ENCODE results near the gene ZNF544. TPM values are rescaled to one million over a fixed set of nuclear protein-coding genes. Genes with fewer than 3 reads are reported as not detected.

Gene ZNF544
- total and polyA plus RNA-seq, 12 donors, result 10.8 to 170 (median 30.4) TPM

- H3K4me1 ChIP-seq (replicated peaks in 1 of 2), result no peaks in the 10 kb centered on the region
- intact Hi-C loops (cut with DNase I), result no loop called here
- 1 to 5% (median 2%) methylated on average over 15 to 80 of the region's 80 CpGs for WGBS, 4 donors
- DNase-seq, result peak; percentile 91 to 95 (median 94)
- H3K27ac ChIP-seq, result peak within 1 kb of the TSS; percentile 89 to 100 (median 93)
- H3K36me3 ChIP-seq (replicated peaks in 1 of 2), result peaks cover 0 to 6% of the 10 kb centered on the region in 2 donors
- H3K4me3 ChIP-seq, result peak within 1 kb of the TSS; percentile 61 to 86 (median 78)
- TF ChIP-seq CTCF (IDR thresholded peaks at IDR 0.05) (peak in 1 of 6 experiments; percentile 3), POLR2A (IDR thresholded peaks at IDR 0.05) (peak; percentile 78 to 79)
- H3K27me3 ChIP-seq, result no peaks in the 10 kb centered on the region
- peaks cover 0 to 85% (median 2%) of the 10 kb centered on the region in 3 donors for H3K9me3 ChIP-seq (replicated peaks in 1 of 3)
Observed at GRCh38 chr19:58182989-58183816, 45.5 kb upstream of the ZNF544 start, which contains the start of gene ZNF274. Gene ZNF274 (plus strand): TSS chr19:58183061. CDS start chr19:58183966, 905 bp downstream.

DNA sequence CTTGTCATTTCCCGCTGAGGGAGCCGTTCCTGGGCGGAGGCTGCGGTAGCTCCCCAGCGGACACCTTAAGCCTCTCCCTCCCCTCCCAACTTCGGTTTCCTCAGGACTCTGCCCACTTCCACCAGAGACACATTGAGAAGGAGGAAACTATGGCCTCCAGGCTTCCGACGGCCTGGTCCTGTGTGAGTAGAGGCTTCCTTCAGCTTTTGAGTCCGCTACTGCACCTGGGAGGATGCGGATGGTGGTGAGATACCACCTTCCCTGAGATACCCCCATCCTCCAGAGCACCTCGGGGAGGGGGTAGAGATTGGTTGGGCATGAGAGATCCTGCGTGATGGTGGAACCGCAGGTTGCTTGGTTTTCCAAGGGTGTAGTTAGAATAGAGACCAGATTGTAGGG, 44.9 kb upstream of the ZNF544 start:
- intact Hi-C loops (cut with DNase I), result no loop called here
- Histone ChIP-seq H3K36me3 (replicated peaks in 1 of 2) (peaks cover 0 to 6% of the 10 kb centered on the region in 2 donors), H3K27me3 (no peaks in the 10 kb centered on the region), H3K4me1 (replicated peaks in 1 of 2) (no peaks in the 10 kb centered on the region), H3K9me3 (replicated peaks in 1 of 3) (peaks cover 0 to 84% (median 2%) of the 10 kb centered on the region in 3 donors), H3K27ac (peak overlapping the region; percentile 89 to 100 (median 93)), H3K4me3 (peak overlapping the region; percentile 61 to 86 (median 78))
- 17 to 59% (median 21%) methylated on average over 5 to 13 of the region's 13 CpGs for WGBS, 4 donors
- no peak for TF ChIP-seq POLR2A (IDR thresholded peaks at IDR 0.05)
- no peak for TF ChIP-seq CTCF (IDR thresholded peaks at IDR 0.05)
- peak in 1 of 7 donors; percentile 75 for DNase-seq

DNA sequence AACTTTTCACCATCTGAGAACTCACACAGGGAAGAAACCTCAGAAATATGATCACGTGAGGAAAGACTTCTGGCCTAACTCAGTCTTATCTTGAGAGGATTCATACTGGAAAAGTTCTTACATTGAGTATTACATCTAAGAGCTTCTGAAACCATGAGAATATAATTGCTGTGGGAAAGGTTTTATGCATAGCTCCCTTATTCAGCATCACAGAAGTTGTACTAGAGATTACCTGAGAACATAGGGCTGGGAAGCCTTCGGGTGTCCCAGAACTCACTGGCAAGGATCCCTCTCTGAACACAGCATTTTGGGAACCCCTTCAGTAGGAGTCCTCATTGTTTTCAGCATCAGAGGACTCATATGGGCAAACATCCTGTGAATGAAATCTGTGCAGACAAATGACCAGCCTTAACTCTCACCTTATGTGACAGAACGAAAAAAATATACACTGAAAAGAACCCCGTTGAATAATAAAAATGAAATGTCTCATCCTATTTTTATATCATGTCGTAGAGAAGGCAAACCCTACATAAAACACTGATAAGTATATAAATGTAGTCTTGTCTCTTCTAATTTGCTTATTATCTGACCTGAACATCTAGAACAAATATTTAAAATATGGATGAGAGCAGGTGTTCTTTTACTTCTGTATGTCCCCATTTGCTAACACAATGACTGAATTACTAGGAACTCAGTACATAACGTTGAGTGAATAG, 31.7 kb upstream of the ZNF544 start:
- intact Hi-C loops (cut with DNase I), result no loop called here
- H3K4me3 ChIP-seq, result no peak overlapping the region
- no peaks in the 10 kb centered on the region for H3K4me1 ChIP-seq (replicated peaks in 1 of 2)
- H3K36me3 ChIP-seq (replicated peaks in 1 of 2), result peaks cover 0 to 17% of the 10 kb centered on the region in 2 donors
- H3K9me3 ChIP-seq (replicated peaks in 1 of 3), result peaks cover 14 to 99% (median 17%) of the 10 kb centered on the region in 3 donors
- no peak for DNase-seq
- WGBS, 4 donors, result 60 to 79% (median 70%) methylated on average over 6 of the region's 6 CpGs
- no peak overlapping the region for H3K27ac ChIP-seq
- H3K27me3 ChIP-seq, result no peaks in the 10 kb centered on the region
- TF ChIP-seq CTCF (IDR thresholded peaks at IDR 0.05), result no peak
- TF ChIP-seq POLR2A (IDR thresholded peaks at IDR 0.05), result no peak
